Frontal cortex (tissue), 4 donors: ENCODE measurements around the gene B3GALT6. TPM values are rescaled to one million over a fixed set of nuclear protein-coding genes. Genes with fewer than 3 reads are reported as not detected.
"Not testable (repeated sequence)": the region's sequence is repeated elsewhere in the genome, so short reads cannot be mapped to it uniquely, and the experiment has no call there.

Experiments
- DNase-seq, 2 donors: peaks; one replicate each; pipeline ENCODE4 v3.0.0; 2012; ENCODE audit warnings: low spot score in 2 of 2
- FAIRE-seq: peaks from 2 replicates; lab custom pipeline; 2012; peaks lifted over from hg19 to GRCh38; lab: Jason Lieb, UNC
- total RNA-seq: library from RNA; depleted of rRNA; stranded (reverse); fragments of >200 nt; gene quantifications from one replicate; pipeline ENCODE4 v1.2.3, GENCODE V29; 2014
- donor health status: control.
- donor health status: control.
- donor health status: control.

Gene B3GALT6
- total RNA-seq: 24.1 TPM

GRCh38 chr1:1232208-1232795 lies at the start of gene B3GALT6:
Gene B3GALT6 (plus strand): TSS chr1:1232237. CDS start chr1:1232279, 42 bp downstream.
- no peak for FAIRE-seq
- DNase-seq: no peak

GRCh38 chr1:1182491-1183220 lies 49.4 kb upstream of the B3GALT6 start:
- DNase-seq (no peak), FAIRE-seq (no peak)

- no peak for DNase-seq
- no peak for FAIRE-seq
Measured at GRCh38 chr1:1183221-1183747, 48.8 kb upstream of the B3GALT6 start.

GRCh38 chr1:1183833-1184775 lies 47.9 kb upstream of the B3GALT6 start:
- FAIRE-seq: no peak

GRCh38 chr1:1185101-1185765 lies 46.8 kb upstream of the B3GALT6 start:
- FAIRE-seq (no peak), DNase-seq (no peak)

More at GRCh38 chr1:1183833-1184775, 47.9 kb upstream of the B3GALT6 start:
- DNase-seq: no peak

- FAIRE-seq: no peak
Measured at GRCh38 chr1:1187938-1188337, 44.1 kb upstream of the B3GALT6 start.

GRCh38 chr1:1189111-1189510 lies 42.9 kb upstream of the B3GALT6 start:
- DNase-seq: no peak
- FAIRE-seq: no peak

More at GRCh38 chr1:1187938-1188337, 44.1 kb upstream of the B3GALT6 start:
- no peak for DNase-seq

GRCh38 chr1:1191734-1192133 lies 40.3 kb upstream of the B3GALT6 start:
- FAIRE-seq: no peak
- no peak for DNase-seq

- DNase-seq (no peak), FAIRE-seq (no peak)
Measured at GRCh38 chr1:1194723-1195122, 37.3 kb upstream of the B3GALT6 start.

GRCh38 chr1:1195726-1196125 lies 36.3 kb upstream of the B3GALT6 start:
- FAIRE-seq, DNase-seq: not testable (repeated sequence)

GRCh38 chr1:1196431-1197187 lies 35.4 kb upstream of the B3GALT6 start:
- DNase-seq (no peak), FAIRE-seq (no peak)

- DNase-seq (no peak), FAIRE-seq (no peak)
Measured at GRCh38 chr1:1197188-1197500, 34.9 kb upstream of the B3GALT6 start.

GRCh38 chr1:1197551-1198422 lies 34.2 kb upstream of the B3GALT6 start:
- FAIRE-seq: no peak
- no peak for DNase-seq

GRCh38 chr1:1198423-1199140 lies 33.5 kb upstream of the B3GALT6 start:
- FAIRE-seq (no peak), DNase-seq (no peak)

GRCh38 chr1:1199141-1199960 lies 32.7 kb upstream of the B3GALT6 start:
- DNase-seq: no peak

GRCh38 chr1:1199961-1200875 lies 31.8 kb upstream of the B3GALT6 start:
- FAIRE-seq (no peak), DNase-seq (no peak)

More at GRCh38 chr1:1199141-1199960, 32.7 kb upstream of the B3GALT6 start:
- no peak for FAIRE-seq
